ENCODE results near the gene TRA2A. TPM values are rescaled to one million over a fixed set of nuclear protein-coding genes. Genes with fewer than 3 reads are reported as not detected.

Gene TRA2A
- polyA plus RNA-seq (2013): 208 TPM

DNA sequence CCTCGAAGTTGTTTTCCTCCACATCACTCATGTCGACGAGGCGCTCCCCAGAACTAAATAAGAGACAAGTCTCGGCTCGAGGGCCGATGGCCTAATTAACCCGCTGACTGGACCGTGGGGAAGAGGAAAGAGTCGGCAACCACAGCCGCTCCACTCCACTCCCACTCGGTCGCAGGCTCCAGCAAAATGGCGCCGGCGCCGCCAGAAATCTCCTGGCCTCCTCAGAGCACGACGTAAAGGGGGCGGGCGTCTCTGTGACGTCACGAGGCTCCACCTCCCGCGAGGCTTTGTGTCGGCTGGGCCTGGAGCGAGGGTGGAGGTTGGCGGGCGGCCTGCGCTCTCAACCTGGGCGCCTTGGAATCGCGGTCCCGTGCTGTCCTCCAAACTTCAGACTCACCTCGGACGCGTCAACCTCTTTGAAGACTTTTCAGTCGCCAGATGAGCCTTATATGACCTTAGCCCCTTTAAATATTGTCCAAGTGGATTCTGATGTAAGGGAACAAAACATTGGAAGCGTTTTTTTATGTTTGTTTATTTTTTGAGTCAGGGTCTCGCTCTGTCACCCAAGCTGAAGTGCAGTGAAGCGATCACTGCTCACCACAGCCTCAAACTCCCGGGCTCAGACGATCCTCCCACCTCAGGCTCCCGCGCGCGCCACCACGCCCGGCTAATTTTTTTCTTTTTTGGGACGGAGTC is at the start of gene TRA2A:
TRA2A (minus strand) TSS at position 188 of the 696 bp plus-strand sequence; CDS start at position 31, 157 bp downstream.
- H3K36me3 ChIP-seq (ENCODE audit: control insufficient read depth in 4 of 4, insufficient read depth in 4 of 4, low read length in 3 of 4): no peaks in the 10 kb centered on the region
- H3K9me3 ChIP-seq (ENCODE audit: control extremely low read depth in 1 of 5, control insufficient read depth in 4 of 5, insufficient read depth in 2 of 5, low read depth in 1 of 5, low read length in 4 of 5): no peaks in the 10 kb centered on the region
- DNase-seq: peak; percentile 93 to 96 (median 95)
- H3K27ac ChIP-seq (ENCODE audit: insufficient read depth in 1 of 2, low read depth in 1 of 2, low read length in 2 of 2, poor library complexity in 1 of 2, severe bottlenecking in 2 of 2): peak within 1 kb of the TSS; percentile 99
- WGBS (ENCODE audit: insufficient coverage): 28% methylated on average over 29 of the region's 50 CpGs
- peak within 1 kb of the TSS; percentile 94 to 99 (median 97) for H3K4me3 ChIP-seq (ENCODE audit: control insufficient read depth in 1 of 7, extremely low read depth in 1 of 7, insufficient read depth in 4 of 7, low read depth in 2 of 7, low read length in 6 of 7)
- no peaks in the 10 kb centered on the region for H3K27me3 ChIP-seq (replicated peaks in 2 of 5; ENCODE audit: control insufficient read depth in 4 of 5, insufficient read depth in 5 of 5, low read length in 4 of 5)
- CTCF ChIA-PET: interaction anchor here (2.4 kb wide), 1 partner anchor 15 kb away, joined by 11 read pairs; no protein-coding TSS in a partner anchor
- POLR2A ChIA-PET: interaction anchor here (1.1 kb wide), 1 partner anchor 8 kb away, joined by 4 read pairs; no protein-coding TSS in a partner anchor
- H3K4me1 ChIP-seq (ENCODE audit: control extremely low read depth in 1 of 4, control insufficient read depth in 4 of 4, insufficient read depth in 4 of 4, low read length in 3 of 4): peaks cover 17 to 29% (median 23%) of the 10 kb centered on the region in 4 experiments

DNA sequence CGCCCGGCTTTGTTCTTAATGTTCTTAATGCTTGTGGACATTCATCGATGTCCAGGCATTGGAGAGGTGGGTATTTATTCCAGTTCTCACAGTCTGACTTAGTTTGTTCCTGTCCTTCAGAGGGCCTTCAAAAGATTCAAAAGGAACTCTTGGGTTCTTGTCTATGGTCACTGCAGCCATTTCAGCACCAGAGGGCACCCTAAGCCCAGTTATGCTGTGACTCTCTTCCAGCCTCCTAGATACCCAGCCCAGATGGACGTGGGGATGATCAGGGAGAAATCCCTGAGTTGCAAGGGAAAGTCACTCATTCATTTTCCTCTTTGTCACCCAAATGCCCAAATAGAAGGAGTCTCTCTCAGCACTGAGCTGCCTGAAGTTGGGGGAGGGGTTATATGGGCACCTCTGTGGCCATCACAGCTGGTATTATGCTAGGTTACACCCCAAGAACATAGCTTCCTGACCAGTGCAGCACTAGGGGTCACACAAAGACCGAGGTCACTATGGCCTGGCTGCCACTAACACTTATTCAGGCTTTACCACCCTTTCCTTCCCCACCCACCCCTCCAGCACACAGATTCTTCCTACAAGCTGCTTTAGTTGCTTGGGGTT is 38.9 kb upstream of the TRA2A start:
- ChIA-PET POLR2A (no interaction called here), CTCF (interaction anchor here (1.0 to 4.8 kb wide), 8 partner anchors 9 to 294 kb away, joined by 3 to 46 read pairs (median 4); partner anchors contain the start of gene STK31)
- Histone ChIP-seq H3K4me3 (ENCODE audit: control insufficient read depth in 1 of 7, extremely low read depth in 1 of 7, insufficient read depth in 4 of 7, low read depth in 2 of 7, low read length in 6 of 7) (no peak overlapping the region), H3K4me1 (ENCODE audit: control extremely low read depth in 1 of 4, control insufficient read depth in 4 of 4, insufficient read depth in 4 of 4, low read length in 3 of 4) (no peaks in the 10 kb centered on the region), H3K27me3 (replicated peaks in 2 of 5; ENCODE audit: control insufficient read depth in 4 of 5, insufficient read depth in 5 of 5, low read length in 4 of 5) (no peaks in the 10 kb centered on the region), H3K9me3 (ENCODE audit: control extremely low read depth in 1 of 5, control insufficient read depth in 4 of 5, insufficient read depth in 2 of 5, low read depth in 1 of 5, low read length in 4 of 5) (no peaks in the 10 kb centered on the region), H3K36me3 (ENCODE audit: control insufficient read depth in 4 of 4, insufficient read depth in 4 of 4, low read length in 3 of 4) (no peaks in the 10 kb centered on the region), H3K27ac (ENCODE audit: insufficient read depth in 1 of 2, low read depth in 1 of 2, low read length in 2 of 2, poor library complexity in 1 of 2, severe bottlenecking in 2 of 2) (no peak overlapping the region)
- peak; percentile 58 to 75 (median 61) for DNase-seq
- WGBS (ENCODE audit: insufficient coverage): 20% methylated on average over 2 of the region's 5 CpGs

DNA sequence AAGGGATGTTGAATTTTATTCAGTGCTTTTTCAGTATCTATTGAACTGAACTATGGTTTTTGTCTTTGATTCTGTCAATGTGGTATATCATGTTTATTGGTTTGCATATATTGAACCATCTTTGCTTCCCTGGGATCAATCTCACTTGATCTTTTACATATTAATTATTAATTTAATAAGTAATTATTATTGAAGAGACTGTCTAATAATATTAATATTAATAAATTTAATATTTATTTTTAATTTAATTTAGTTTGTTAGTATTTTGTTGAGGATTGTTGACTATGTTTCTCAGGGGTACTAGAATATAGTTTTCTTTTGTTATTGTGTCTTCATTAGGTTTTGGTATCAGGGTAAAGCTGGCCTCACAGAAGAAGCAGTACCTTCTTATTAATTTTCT is 26.5 kb upstream of the TRA2A start:
- no peaks in the 10 kb centered on the region for H3K27me3 ChIP-seq (replicated peaks in 2 of 5; ENCODE audit: control insufficient read depth in 4 of 5, insufficient read depth in 5 of 5, low read length in 4 of 5)
- POLR2A ChIA-PET: no interaction called here

DNA sequence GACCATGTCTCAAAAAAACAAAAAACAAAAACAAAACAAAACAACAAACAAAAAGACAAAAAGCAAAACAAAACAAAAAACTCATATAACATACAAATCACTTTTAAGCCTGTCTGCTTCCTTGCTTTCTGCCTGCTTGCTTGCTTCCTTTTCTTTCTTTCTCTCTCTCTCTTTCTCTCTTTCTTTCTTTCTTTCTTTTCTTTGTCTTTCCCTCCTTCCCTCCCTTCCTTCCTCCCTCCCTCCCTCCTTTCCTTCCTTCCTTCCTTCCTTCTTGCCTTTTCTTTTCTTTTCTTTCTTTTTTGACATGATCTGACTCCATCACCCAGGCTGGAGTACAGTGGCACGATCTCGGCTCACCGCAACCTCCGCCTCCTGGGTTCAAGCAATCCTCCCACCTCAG is 15.9 kb upstream of the TRA2A start:
- no peaks in the 10 kb centered on the region for H3K27me3 ChIP-seq (replicated peaks in 2 of 5; ENCODE audit: control insufficient read depth in 4 of 5, insufficient read depth in 5 of 5, low read length in 4 of 5)
- no CpG with 5 or more reads among the region's 4 CpGs for WGBS (ENCODE audit: insufficient coverage)
- H3K4me1 ChIP-seq (ENCODE audit: control extremely low read depth in 1 of 4, control insufficient read depth in 4 of 4, insufficient read depth in 4 of 4, low read length in 3 of 4): peaks cover 0 to 8% (median 1%) of the 10 kb centered on the region in 4 experiments
- H3K9me3 ChIP-seq (ENCODE audit: control extremely low read depth in 1 of 5, control insufficient read depth in 4 of 5, insufficient read depth in 2 of 5, low read depth in 1 of 5, low read length in 4 of 5): no peaks in the 10 kb centered on the region
- H3K36me3 ChIP-seq (ENCODE audit: control insufficient read depth in 4 of 4, insufficient read depth in 4 of 4, low read length in 3 of 4): no peaks in the 10 kb centered on the region
- ChIA-PET CTCF (interaction anchor here (0.6 to 2.3 kb wide), 6 partner anchors 11 to 1114 kb away, joined by 3 to 12 read pairs (median 4); no protein-coding TSS in a partner anchor), POLR2A (no interaction called here)
- H3K4me3 ChIP-seq (ENCODE audit: control insufficient read depth in 1 of 7, extremely low read depth in 1 of 7, insufficient read depth in 4 of 7, low read depth in 2 of 7, low read length in 6 of 7): no peak overlapping the region
- H3K27ac ChIP-seq (ENCODE audit: insufficient read depth in 1 of 2, low read depth in 1 of 2, low read length in 2 of 2, poor library complexity in 1 of 2, severe bottlenecking in 2 of 2): no peak overlapping the region
- no peak for DNase-seq

More for the DNA sequence above, 26.5 kb upstream of the TRA2A start:
- Histone ChIP-seq H3K4me3 (ENCODE audit: control insufficient read depth in 1 of 7, extremely low read depth in 1 of 7, insufficient read depth in 4 of 7, low read depth in 2 of 7, low read length in 6 of 7) (no peak overlapping the region), H3K36me3 (ENCODE audit: control insufficient read depth in 4 of 4, insufficient read depth in 4 of 4, low read length in 3 of 4) (no peaks in the 10 kb centered on the region), H3K4me1 (ENCODE audit: control extremely low read depth in 1 of 4, control insufficient read depth in 4 of 4, insufficient read depth in 4 of 4, low read length in 3 of 4) (no peaks in the 10 kb centered on the region), H3K9me3 (ENCODE audit: control extremely low read depth in 1 of 5, control insufficient read depth in 4 of 5, insufficient read depth in 2 of 5, low read depth in 1 of 5, low read length in 4 of 5) (no peaks in the 10 kb centered on the region), H3K27ac (ENCODE audit: insufficient read depth in 1 of 2, low read depth in 1 of 2, low read length in 2 of 2, poor library complexity in 1 of 2, severe bottlenecking in 2 of 2) (no peak overlapping the region)
- CTCF ChIA-PET: no interaction called here
- no peak for DNase-seq

DNA sequence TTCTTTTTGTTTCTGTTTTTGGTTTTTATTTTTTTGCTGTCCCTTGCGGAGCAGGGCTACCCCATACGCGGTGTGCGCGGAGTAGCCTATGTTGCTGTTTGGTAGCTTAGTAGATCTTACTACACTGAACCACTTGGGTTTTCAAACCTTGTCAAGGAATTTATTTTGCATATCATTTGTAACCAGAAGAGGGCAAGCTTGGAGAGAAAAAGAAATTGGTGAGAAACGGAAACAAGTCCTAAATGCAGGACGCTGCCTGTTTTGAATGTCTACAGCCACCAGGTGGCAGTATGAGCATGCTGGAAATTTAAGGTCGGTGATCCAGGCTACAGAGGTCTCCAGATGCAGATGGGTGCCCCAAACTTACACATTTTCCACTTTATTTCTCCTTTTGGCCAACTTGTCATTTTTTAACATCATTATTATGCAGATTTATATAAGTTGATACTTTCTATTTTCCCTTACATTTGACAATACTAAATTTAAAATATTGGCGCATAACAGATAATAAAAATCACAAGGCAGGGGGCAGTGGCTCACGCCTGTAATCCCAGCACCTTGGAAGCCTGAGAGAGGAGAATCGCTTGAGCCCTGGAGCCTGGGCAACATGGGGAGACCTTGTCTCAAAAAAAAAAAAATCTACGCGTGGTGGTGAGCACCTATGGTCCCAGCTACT is 15.3 kb upstream of the TRA2A start:
- H3K4me3 ChIP-seq (ENCODE audit: control insufficient read depth in 1 of 7, extremely low read depth in 1 of 7, insufficient read depth in 4 of 7, low read depth in 2 of 7, low read length in 6 of 7): no peak overlapping the region
- H3K9me3 ChIP-seq (ENCODE audit: control extremely low read depth in 1 of 5, control insufficient read depth in 4 of 5, insufficient read depth in 2 of 5, low read depth in 1 of 5, low read length in 4 of 5): no peaks in the 10 kb centered on the region
- CTCF ChIA-PET: interaction anchor here (0.5 to 3.0 kb wide), 17 partner anchors 11 to 1114 kb away, joined by 3 to 18 read pairs (median 4); partner anchors contain the start of genes STK31 and TRA2A
- peak; percentile 93 to 97 (median 95) for DNase-seq
- peaks cover 0 to 8% (median 1%) of the 10 kb centered on the region in 4 experiments for H3K4me1 ChIP-seq (ENCODE audit: control extremely low read depth in 1 of 4, control insufficient read depth in 4 of 4, insufficient read depth in 4 of 4, low read length in 3 of 4)
- POLR2A ChIA-PET: interaction anchor here (0.9 kb wide), 1 partner anchor 16 kb away, joined by 3 read pairs; no protein-coding TSS in a partner anchor
- 33% methylated on average over 6 of the region's 13 CpGs for WGBS (ENCODE audit: insufficient coverage)
- H3K36me3 ChIP-seq (ENCODE audit: control insufficient read depth in 4 of 4, insufficient read depth in 4 of 4, low read length in 3 of 4): no peaks in the 10 kb centered on the region
- no peak overlapping the region for H3K27ac ChIP-seq (ENCODE audit: insufficient read depth in 1 of 2, low read depth in 1 of 2, low read length in 2 of 2, poor library complexity in 1 of 2, severe bottlenecking in 2 of 2)
- H3K27me3 ChIP-seq (replicated peaks in 2 of 5; ENCODE audit: control insufficient read depth in 4 of 5, insufficient read depth in 5 of 5, low read length in 4 of 5): no peaks in the 10 kb centered on the region

DNA sequence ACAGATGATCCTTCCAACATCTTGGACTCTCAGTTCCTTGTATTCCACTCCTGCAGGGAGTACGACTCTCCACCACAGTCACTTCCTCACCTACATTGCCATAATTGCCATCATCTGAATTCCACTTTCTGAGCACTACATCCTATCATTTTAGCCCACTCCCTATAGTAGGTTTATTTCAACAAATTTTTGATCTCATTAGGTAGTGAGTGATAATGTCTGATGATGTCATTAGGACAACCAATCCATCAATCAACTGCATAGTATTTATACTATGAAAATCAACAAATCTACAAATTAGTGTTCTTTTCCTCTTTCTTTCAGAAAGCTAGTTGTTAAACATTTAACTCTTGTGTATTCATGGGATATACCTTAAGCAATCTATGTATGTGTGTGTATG is 13.7 kb upstream of the TRA2A start:
- no peak overlapping the region for H3K4me3 ChIP-seq (ENCODE audit: control insufficient read depth in 1 of 7, extremely low read depth in 1 of 7, insufficient read depth in 4 of 7, low read depth in 2 of 7, low read length in 6 of 7)
- H3K4me1 ChIP-seq (ENCODE audit: control extremely low read depth in 1 of 4, control insufficient read depth in 4 of 4, insufficient read depth in 4 of 4, low read length in 3 of 4): peaks cover 0 to 8% (median 1%) of the 10 kb centered on the region in 4 experiments
- no peaks in the 10 kb centered on the region for H3K27me3 ChIP-seq (replicated peaks in 2 of 5; ENCODE audit: control insufficient read depth in 4 of 5, insufficient read depth in 5 of 5, low read length in 4 of 5)
- H3K9me3 ChIP-seq (ENCODE audit: control extremely low read depth in 1 of 5, control insufficient read depth in 4 of 5, insufficient read depth in 2 of 5, low read depth in 1 of 5, low read length in 4 of 5): no peaks in the 10 kb centered on the region
- ChIA-PET POLR2A (no interaction called here), CTCF (interaction anchor here (2.2 to 3.0 kb wide), 3 partner anchors 9 to 168 kb away, joined by 7 to 18 read pairs (median 12); partner anchors contain the start of gene STK31)
- no peak for DNase-seq
- WGBS (ENCODE audit: insufficient coverage): no CpG with 5 or more reads among the region's 1 CpG
- no peaks in the 10 kb centered on the region for H3K36me3 ChIP-seq (ENCODE audit: control insufficient read depth in 4 of 4, insufficient read depth in 4 of 4, low read length in 3 of 4)
- no peak overlapping the region for H3K27ac ChIP-seq (ENCODE audit: insufficient read depth in 1 of 2, low read depth in 1 of 2, low read length in 2 of 2, poor library complexity in 1 of 2, severe bottlenecking in 2 of 2)

All from common myeloid progenitor, CD34-positive (primary cell).